Stimulated activated naive CD8-positive, alpha-beta T cell treated with anti-CD3 and anti-CD28 coated beads, Interleukin-15, Interleukin-2, amounts not matched to agents 100 U/mL and 50 U/mL, for 24 hours (primary cell): ENCODE data around the gene FAM89B.
A peak's percentile ranks its signal among the peaks of the same experiment; 100 is the strongest.
"Not testable (repeated sequence)": the region's sequence is repeated elsewhere in the genome, so short reads cannot be mapped to it uniquely, and the experiment has no call there.

Source experiments
- ATAC-seq: fragments of 150-1000 bp; cut with Tn5 transposase; one replicate; pipeline ENCODE4 v1.10.0; 2021
- DNase-seq: peaks from one replicate; pipeline ENCODE4 v3.0.0; 2021

FAM89B gene

GRCh38 chr11:65572356-65573051 lies at the start of gene FAM89B:
FAM89B (plus strand) TSS chr11:65572538; CDS start chr11:65572670, 132 bp downstream.
- DNase-seq (peak; percentile 92), ATAC-seq (no peak)

- DNase-seq, ATAC-seq: not testable (repeated sequence)
Measured at GRCh38 chr11:65522718-65523630, 49.4 kb upstream of the FAM89B start.

GRCh38 chr11:65523631-65523968 lies 48.7 kb upstream of the FAM89B start:
- ATAC-seq, DNase-seq: not testable (repeated sequence)

GRCh38 chr11:65524014-65524740 lies 48.2 kb upstream of the FAM89B start:
- DNase-seq, result no peak
- ATAC-seq, result peak; percentile 4

GRCh38 chr11:65524741-65525545 lies 47.4 kb upstream of the FAM89B start, which contains the start of gene SCYL1:
SCYL1 (plus strand) TSS chr11:65525083; CDS start chr11:65525154, 71 bp downstream.
- DNase-seq (peak; percentile 86), ATAC-seq (peak; percentile 85)

- DNase-seq (no peak), ATAC-seq (peak; percentile 3)
Measured at GRCh38 chr11:65525546-65526480, 46.5 kb upstream of the FAM89B start.

GRCh38 chr11:65526744-65527143 lies 45.6 kb upstream of the FAM89B start:
- ATAC-seq (no peak), DNase-seq (no peak)

- no peak for ATAC-seq
- no peak for DNase-seq
Measured at GRCh38 chr11:65528819-65529350, 43.5 kb upstream of the FAM89B start.

- no peak for DNase-seq
- ATAC-seq, result no peak
Measured at GRCh38 chr11:65529475-65530156, 42.7 kb upstream of the FAM89B start.

- DNase-seq (no peak), ATAC-seq (peak; percentile 57)
Measured at GRCh38 chr11:65530157-65530496, 42.2 kb upstream of the FAM89B start.

- DNase-seq, result no peak
Measured at GRCh38 chr11:65532388-65533064, 39.8 kb upstream of the FAM89B start.

GRCh38 chr11:65535102-65535501 lies 37.2 kb upstream of the FAM89B start:
- DNase-seq (no peak), ATAC-seq (no peak)

More at GRCh38 chr11:65532388-65533064, 39.8 kb upstream of the FAM89B start:
- no peak for ATAC-seq

GRCh38 chr11:65536412-65537295 lies 35.7 kb upstream of the FAM89B start:
- ATAC-seq (no peak), DNase-seq (no peak)

GRCh38 chr11:65537296-65537597 lies 35.1 kb upstream of the FAM89B start:
- DNase-seq (no peak), ATAC-seq (no peak)

- no peak for ATAC-seq
- DNase-seq, result no peak
Measured at GRCh38 chr11:65537620-65538231, 34.6 kb upstream of the FAM89B start.

- ATAC-seq (no peak), DNase-seq (peak; percentile 5)
Measured at GRCh38 chr11:65538232-65538914, 34.0 kb upstream of the FAM89B start.
